GM10248 (cell line): ENCODE results near the gene HOXC13.

Experiments used
- CTCF ChIA-PET: fragments of 300-600 bp; sonication (Branson Sonifier 250); formaldehyde crosslinking; extraction: SDS; loops from one replicate; lab custom pipeline; 2021; ENCODE audit warnings: antibody characterized with exemption; lab: Yijun Ruan, JAX
- POLR2A ChIA-PET: fragments of 350-650 bp; sonication (Branson Sonifier 250); formaldehyde crosslinking; extraction: SDS; loops from one replicate; lab custom pipeline; 2020; ENCODE audit warnings: antibody characterized with exemption; lab: Yijun Ruan, JAX
- DNase-seq: peaks from one replicate; pipeline ENCODE4 v3.0.0; 2012; ENCODE audit errors: extremely low spot score
- TF ChIP-seq, protein P1 (sequence below): IDR thresholded peaks from 2 replicates; pipeline ENCODE4 v1.5.1; 2012; ENCODE audit warnings: mild to moderate bottlenecking, low read depth; ENCODE audit errors: extremely low read depth, missing control alignments, control extremely low read depth

Gene HOXC13

DNA sequence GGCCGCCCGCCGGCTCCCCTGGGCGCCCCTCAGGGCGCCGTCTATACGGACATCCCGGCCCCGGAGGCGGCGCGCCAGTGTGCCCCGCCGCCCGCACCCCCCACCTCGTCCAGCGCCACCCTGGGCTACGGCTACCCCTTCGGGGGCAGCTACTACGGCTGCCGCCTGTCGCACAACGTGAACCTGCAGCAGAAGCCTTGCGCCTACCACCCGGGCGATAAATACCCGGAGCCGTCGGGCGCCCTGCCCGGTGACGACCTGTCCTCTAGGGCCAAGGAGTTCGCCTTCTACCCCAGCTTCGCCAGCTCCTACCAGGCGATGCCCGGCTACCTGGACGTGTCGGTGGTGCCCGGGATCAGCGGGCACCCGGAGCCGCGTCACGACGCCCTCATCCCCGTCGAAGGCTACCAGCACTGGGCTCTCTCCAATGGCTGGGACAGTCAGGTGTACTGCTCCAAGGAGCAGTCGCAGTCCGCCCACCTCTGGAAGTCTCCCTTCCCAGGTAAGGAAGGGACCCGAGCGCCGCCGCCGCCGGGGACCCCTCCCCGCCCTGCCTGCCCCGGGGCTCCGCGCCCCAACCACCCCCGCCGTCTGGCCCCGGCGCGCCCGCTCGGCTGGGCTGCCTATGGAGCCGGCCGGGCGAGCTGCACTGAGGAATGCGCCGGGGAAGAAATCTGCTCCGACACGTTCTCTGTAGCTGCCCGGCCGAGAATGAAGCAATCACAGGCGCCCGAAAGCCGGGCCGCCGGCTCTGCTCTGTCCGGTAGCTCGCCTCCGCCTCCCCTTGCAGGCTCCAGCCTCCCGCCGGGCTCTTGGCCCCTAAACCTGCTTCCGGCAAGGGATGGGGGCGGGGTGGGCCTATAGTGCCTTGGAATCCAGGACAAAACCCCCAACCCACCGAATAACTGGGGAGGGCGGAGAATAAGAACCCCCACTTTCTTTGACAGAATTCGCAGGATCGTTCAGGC, 794 bp downstream of the HOXC13 start:
- no peak for DNase-seq
- TF ChIP-seq, protein P1, sequence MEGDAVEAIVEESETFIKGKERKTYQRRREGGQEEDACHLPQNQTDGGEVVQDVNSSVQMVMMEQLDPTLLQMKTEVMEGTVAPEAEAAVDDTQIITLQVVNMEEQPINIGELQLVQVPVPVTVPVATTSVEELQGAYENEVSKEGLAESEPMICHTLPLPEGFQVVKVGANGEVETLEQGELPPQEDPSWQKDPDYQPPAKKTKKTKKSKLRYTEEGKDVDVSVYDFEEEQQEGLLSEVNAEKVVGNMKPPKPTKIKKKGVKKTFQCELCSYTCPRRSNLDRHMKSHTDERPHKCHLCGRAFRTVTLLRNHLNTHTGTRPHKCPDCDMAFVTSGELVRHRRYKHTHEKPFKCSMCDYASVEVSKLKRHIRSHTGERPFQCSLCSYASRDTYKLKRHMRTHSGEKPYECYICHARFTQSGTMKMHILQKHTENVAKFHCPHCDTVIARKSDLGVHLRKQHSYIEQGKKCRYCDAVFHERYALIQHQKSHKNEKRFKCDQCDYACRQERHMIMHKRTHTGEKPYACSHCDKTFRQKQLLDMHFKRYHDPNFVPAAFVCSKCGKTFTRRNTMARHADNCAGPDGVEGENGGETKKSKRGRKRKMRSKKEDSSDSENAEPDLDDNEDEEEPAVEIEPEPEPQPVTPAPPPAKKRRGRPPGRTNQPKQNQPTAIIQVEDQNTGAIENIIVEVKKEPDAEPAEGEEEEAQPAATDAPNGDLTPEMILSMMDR = no peak
- ChIA-PET POLR2A (no interaction called here), CTCF (no interaction called here)

DNA sequence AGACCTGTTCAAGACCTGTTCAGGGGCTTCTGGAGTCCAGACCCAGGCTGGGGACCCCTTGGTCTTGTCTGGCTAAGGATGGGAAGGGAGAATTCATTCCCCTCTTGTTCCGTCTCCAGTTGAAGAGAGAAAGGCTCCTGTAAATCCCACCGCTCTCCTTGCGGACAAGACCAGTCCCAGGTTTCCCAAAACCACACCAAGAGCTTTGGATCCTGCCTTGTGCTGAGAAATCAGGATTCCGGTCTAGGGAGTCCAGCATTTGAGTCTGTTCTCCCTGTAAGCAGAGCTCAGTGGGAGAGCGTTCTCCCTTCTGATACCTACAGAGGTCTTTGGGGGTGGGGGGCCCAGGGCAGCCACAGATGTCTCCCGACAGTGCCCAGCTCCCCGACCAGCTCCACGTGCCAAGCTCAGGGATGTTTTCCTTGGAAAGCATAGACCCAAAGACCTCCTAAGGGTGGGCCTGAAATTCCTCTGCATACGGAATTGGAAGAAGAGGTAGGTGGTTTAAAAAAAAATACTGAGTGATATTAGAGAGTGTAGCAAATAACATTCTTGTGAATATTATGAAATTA, 1.9 kb downstream of the HOXC13 start:
- ChIA-PET POLR2A (no interaction called here), CTCF (interaction anchor here (1.2 kb wide), 1 partner anchor 65 kb away, joined by 3 read pairs; no protein-coding TSS in a partner anchor)
- TF ChIP-seq, protein P1 = no peak
- DNase-seq = no peak

DNA sequence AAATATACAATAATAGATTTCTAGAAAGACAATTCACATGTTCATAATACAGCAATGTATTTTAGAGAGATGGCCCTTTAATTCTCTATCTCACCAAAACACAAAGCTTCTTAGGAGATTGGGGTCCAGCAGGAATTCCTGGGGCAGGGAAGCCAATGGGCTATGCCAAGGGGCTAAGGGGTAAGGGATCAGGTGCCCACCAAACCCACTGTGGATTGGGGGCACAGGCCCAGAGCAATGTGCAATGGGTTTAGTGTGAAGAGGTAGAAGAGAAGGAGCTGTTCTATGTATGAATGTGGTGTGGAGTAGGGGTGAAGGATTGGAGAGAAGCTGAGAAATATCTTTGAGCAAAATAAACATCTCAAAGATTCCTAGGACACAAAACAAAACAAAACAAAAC, 2.6 kb downstream of the HOXC13 start:
- TF ChIP-seq, protein P1 = no peak
- ChIA-PET POLR2A (no interaction called here), CTCF (interaction anchor here (1.2 to 1.5 kb wide), 2 partner anchors 18 to 65 kb away, joined by 3 read pairs; no protein-coding TSS in a partner anchor)
- DNase-seq = no peak

DNA sequence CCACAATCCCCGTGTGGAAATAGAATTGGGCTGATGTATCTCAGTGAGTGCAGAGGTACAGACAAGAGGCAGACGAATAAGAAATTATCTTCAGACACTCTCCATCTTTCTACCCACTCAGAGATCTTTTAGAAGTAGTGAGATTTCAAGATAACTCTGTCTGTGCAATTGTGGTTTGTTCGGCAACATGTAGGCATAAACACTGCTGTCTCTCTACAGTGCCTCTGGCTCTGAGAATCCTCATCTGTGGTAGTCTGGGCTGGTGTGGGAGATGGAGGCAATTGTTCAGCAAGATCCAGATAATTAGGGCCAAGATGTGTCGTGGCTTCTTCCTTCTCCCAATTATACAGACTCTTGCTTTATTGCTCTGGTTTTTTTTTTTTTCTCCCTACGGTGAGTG, 3.1 kb downstream of the HOXC13 start:
- TF ChIP-seq, protein P1 = no peak
- no peak for DNase-seq
- POLR2A ChIA-PET = no interaction called here
- CTCF ChIA-PET = interaction anchor here (0.6 to 1.5 kb wide), 2 partner anchors 17 to 259 kb away, joined by 3 read pairs; no protein-coding TSS in a partner anchor

DNA sequence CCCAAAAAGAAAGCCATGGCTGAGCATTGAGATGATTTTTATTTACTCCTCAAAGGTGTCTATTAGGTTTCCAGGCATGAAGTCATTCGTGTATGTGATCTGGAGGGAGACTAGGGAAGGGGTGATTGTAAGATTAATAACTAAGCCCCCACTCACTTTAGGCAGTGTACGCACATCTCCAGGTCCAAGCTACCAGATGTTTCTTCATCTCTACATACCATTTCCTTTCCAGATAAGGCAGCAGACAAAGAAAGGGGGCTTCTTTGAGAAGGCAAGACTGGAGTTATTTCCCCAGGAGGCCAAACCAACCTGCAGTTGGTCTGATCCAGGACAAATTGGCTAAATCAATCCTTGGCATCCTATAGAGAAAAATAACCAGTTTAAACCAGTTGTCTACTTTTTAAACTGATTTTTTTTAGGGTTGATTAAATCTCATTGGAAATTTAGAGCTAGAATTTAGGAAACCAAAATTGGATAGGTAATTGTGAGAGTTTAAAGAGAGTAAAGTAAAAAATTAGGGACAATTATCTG, 3.9 kb downstream of the HOXC13 start:
- TF ChIP-seq, protein P1 = no peak
- ChIA-PET POLR2A (no interaction called here), CTCF (interaction anchor here (0.6 to 1.5 kb wide), 2 partner anchors 16 to 258 kb away, joined by 3 read pairs; no protein-coding TSS in a partner anchor)
- no peak for DNase-seq

DNA sequence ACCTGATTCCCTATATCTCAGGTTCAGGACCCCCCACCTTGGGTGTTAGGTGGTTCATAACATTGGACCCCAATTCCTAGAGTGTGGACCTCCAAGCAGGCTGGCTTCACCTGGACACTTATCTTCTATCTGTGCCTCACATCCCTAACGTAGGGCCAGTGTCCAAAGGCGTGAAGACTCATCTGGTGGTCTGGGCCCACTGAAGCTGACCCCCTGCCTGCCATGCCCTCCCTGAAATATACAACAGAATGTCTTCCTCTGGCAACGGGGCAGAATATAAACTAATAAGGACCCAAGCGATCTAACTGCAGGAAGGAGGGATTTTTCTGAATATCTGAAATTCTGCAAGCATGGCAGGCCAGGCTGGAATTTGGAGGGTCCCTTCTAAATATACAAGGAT, 5.6 kb downstream of the HOXC13 start:
- TF ChIP-seq, protein P1 = no peak
- POLR2A ChIA-PET = no interaction called here
- CTCF ChIA-PET = no interaction called here
- no peak for DNase-seq
